Measurements from ENCODE around the gene ANKRD66. TPM values are rescaled to one million over a fixed set of nuclear protein-coding genes. Genes with fewer than 3 reads are reported as not detected.

Gene ANKRD66
- total RNA-seq, 1 experiment from 2014 or later = not detected

DNA sequence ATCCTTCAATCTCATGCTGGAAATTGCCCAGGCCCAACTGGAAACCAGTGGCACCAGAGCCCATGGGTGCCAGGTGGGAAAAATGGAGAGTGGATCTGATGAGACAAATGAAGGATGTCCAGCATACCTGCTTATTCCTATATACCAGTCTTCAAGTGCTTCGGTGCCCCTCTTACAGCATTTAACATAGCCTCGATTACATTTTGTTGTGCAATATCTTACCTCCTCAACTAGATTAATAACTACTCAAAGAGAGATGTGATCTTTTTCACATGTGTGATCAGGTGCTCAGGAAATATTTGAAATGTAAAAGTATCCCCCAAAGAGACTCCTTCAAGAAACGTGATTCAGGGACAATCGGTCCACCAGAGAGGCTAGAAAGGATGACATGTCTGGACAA is 4.8 kb upstream of the ANKRD66 start:
- H3K27me3 Mint-ChIP-seq (ENCODE audit: low read depth) = peaks cover 25% of the 10 kb centered on the region
- no CpG with 5 or more reads among the region's 4 CpGs for WGBS (ENCODE audit: extremely low coverage, insufficient read length, low lambda C conversion rate)
- Histone ChIP-seq H4K5ac (ENCODE audit: insufficient read length, low read depth, low read length) (no peak overlapping the region), H2BK15ac (ENCODE audit: low read depth, low read length) (no peak overlapping the region), H3K79me1 (ENCODE audit: insufficient read depth, low read depth, low read length, poor library complexity, severe bottlenecking) (no peaks in the 10 kb centered on the region), H3K4me2 (ENCODE audit: insufficient read depth, insufficient read length, low read length) (no peak overlapping the region), H3K9ac (ENCODE audit: extremely low read depth, insufficient read length, low read length) (no peak overlapping the region), H3K4me1 (ENCODE audit: insufficient read depth, low read length) (peaks cover 3% of the 10 kb centered on the region), H2BK5ac (ENCODE audit: insufficient read length, low read length) (no peak overlapping the region), H4K8ac (replicated peaks; ENCODE audit: insufficient read length, low read depth, low read length) (no peak overlapping the region), H3K18ac (ENCODE audit: insufficient read length, low read depth, low read length) (no peak overlapping the region), H4K91ac (ENCODE audit: insufficient read length, low read depth, low read length) (no peak overlapping the region), H2AFZ (ENCODE audit: low read length) (no peak overlapping the region), H2BK20ac (ENCODE audit: low read depth, low read length, poor library complexity, severe bottlenecking) (no peak overlapping the region), H4K20me1 (ENCODE audit: control insufficient read depth, insufficient read depth, insufficient read length) (no peaks in the 10 kb centered on the region), H3K23ac (ENCODE audit: insufficient read length, low read depth, low read length) (no peak overlapping the region), H3T11ph (ENCODE audit: low read length) (no peak overlapping the region), H3K9me3 (ENCODE audit: control insufficient read depth, low read depth, low read length) (no peaks in the 10 kb centered on the region), H2AK5ac (ENCODE audit: insufficient read length, low read length) (no peak overlapping the region), H3K4ac (ENCODE audit: low read depth, low read length) (no peak overlapping the region), H3K79me2 (ENCODE audit: insufficient read depth, low read length) (no peaks in the 10 kb centered on the region), H2BK12ac (ENCODE audit: insufficient read length, low read depth, low read length) (no peak overlapping the region), H3K23me2 (ENCODE audit: insufficient read length, low read depth, low read length, poor library complexity, severe bottlenecking) (no peaks in the 10 kb centered on the region), H3K56ac (ENCODE audit: insufficient read length, low read depth, low read length) (no peak overlapping the region), H2BK120ac (ENCODE audit: low read depth, low read length, poor library complexity, severe bottlenecking) (no peak overlapping the region), H3K27ac (ENCODE audit: insufficient read length, low read depth, low read length) (no peak overlapping the region), H3K14ac (ENCODE audit: insufficient read depth, low read length) (no peak overlapping the region), H3K27me3 (ENCODE audit: insufficient read depth, low read length) (no peaks in the 10 kb centered on the region)
- no peak for DNase-seq
- H3K4me3 Mint-ChIP-seq = no peak overlapping the region
- TF ChIP-seq, protein P1, sequence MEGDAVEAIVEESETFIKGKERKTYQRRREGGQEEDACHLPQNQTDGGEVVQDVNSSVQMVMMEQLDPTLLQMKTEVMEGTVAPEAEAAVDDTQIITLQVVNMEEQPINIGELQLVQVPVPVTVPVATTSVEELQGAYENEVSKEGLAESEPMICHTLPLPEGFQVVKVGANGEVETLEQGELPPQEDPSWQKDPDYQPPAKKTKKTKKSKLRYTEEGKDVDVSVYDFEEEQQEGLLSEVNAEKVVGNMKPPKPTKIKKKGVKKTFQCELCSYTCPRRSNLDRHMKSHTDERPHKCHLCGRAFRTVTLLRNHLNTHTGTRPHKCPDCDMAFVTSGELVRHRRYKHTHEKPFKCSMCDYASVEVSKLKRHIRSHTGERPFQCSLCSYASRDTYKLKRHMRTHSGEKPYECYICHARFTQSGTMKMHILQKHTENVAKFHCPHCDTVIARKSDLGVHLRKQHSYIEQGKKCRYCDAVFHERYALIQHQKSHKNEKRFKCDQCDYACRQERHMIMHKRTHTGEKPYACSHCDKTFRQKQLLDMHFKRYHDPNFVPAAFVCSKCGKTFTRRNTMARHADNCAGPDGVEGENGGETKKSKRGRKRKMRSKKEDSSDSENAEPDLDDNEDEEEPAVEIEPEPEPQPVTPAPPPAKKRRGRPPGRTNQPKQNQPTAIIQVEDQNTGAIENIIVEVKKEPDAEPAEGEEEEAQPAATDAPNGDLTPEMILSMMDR (conservative IDR thresholded peaks at IDR 0.05) = no peak
- peaks cover 13 to 18% of the 10 kb centered on the region in 2 experiments for H3K4me1 Mint-ChIP-seq
- H3K9me3 Mint-ChIP-seq = peaks cover 0 to 3% of the 10 kb centered on the region in 2 experiments; a peak in 2 of 5 replicates
- no peak overlapping the region for H3K27ac Mint-ChIP-seq
- H3K36me3 Mint-ChIP-seq (ENCODE audit: insufficient read depth in 1 of 3, low read depth in 3 of 3) = no peaks in the 10 kb centered on the region
